HL-60 (cell line): Measurements from ENCODE around the gene KRT82.

Experiments used
- CTCF ChIP-seq: IDR thresholded peaks from one replicate; pipeline ENCODE4 v1.5.1; 2011; ENCODE audit warnings: low read length, control low read depth, inconsistent platforms; ENCODE audit not compliant: insufficient read depth
- GABPA ChIP-seq: IDR thresholded peaks from 2 replicates; pipeline ENCODE4 v1.6.1; 2012; ENCODE audit warnings: low read depth
- POLR2AphosphoS5 ChIP-seq: IDR thresholded peaks from 2 replicates; pipeline ENCODE4 v1.6.1; 2012; ENCODE audit warnings: low read depth

- TF ChIP-seq CTCF (no peak), GABPA (no peak), POLR2AphosphoS5 (no peak)
Measured at GRCh38 chr12:52391618-52392002, 14.5 kb downstream of the KRT82 start.
